H54 (cell line): Measurements from ENCODE around the gene MS4A2.
"Not testable (repeated sequence)": the region's sequence is repeated elsewhere in the genome, so short reads cannot be mapped to it uniquely, and the experiment has no call there.

Experiments used
- DNase-seq: peaks from one replicate; pipeline ENCODE4 v3.0.0; 2011; ENCODE audit warnings: low spot score, mixed read lengths; ENCODE audit not compliant: insufficient read length
- FAIRE-seq: peaks from 3 replicates; lab custom pipeline; 2011; peaks lifted over from hg19 to GRCh38; lab: Jason Lieb, UNC
- POLR2A ChIP-seq: IDR thresholded peaks from 2 replicates; pipeline ENCODE4 v1.6.1; 2011; ENCODE audit warnings: low read depth, mild to moderate bottlenecking, low read length

MS4A2 gene

DNA sequence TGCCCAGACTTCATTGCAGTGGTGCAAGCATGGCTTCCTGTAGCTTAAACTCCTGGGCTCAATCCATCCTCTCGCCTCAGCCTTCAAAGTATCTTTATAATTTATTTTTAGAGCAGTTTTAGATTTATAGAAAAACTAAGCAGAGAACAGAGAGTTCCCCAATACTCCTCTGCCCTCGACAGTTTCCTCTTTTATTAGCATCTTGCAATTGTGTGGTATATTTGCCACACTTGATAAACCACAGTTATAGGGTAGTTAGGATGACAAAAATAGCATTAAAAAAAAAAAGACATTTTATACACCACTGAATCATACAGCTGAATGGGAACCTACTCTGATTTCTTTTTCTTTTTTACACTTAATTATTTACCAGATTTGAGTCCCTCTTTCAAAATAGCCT is 31.2 kb downstream of the MS4A2 start:
- no peak for TF ChIP-seq POLR2A
- DNase-seq (no peak), FAIRE-seq (no peak)

DNA sequence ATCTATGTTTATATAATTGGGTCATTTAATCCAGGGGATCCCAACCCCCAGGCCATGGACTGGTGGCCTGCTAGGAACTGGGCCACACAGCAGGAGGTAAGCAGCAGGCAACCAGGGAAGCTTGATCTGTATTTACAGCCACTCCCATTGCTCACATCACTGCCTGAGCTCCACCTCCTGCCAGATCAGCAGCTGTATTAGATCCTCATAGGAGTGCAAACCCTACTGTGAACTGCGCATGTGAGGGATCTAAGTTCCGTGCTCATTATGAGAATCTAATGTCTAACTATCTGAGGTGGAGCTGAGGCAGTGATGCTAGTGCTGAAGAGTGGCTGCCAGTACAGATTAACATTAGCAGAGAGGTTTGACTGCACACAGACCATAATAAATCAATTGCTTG is 32.8 kb downstream of the MS4A2 start:
- FAIRE-seq (peak; percentile 84), DNase-seq (no peak)
- TF ChIP-seq POLR2A: no peak

DNA sequence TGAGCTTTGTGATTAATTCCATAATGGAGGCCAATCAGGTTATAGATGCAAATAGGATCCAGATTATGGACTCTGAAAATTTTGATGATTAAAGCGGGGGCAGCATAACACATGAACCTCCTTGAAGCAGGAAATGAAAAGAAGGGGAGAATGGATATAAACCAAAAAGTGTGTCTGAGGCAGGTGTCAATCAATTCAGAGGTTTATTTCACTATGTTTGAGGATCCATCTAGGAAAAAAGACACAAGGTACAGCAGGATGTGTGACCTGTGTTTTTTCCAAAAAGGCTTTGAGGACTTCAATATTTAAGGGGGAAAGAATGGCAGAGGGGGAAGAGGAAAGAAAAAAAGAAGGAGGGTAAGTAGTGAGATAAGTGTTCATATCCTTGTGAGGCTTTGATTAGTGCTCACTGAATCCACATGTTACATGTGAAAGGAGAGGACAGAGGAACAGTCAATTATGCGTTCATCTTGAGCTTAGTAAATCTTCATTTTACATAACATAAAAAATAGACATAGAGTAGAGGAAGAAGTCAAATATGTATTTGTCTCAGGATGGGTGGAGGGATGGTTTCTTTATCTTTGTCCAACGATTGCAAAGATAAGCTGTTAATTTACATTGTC is 34.1 kb downstream of the MS4A2 start:
- FAIRE-seq (no peak), DNase-seq (no peak)
- TF ChIP-seq POLR2A: no peak

DNA sequence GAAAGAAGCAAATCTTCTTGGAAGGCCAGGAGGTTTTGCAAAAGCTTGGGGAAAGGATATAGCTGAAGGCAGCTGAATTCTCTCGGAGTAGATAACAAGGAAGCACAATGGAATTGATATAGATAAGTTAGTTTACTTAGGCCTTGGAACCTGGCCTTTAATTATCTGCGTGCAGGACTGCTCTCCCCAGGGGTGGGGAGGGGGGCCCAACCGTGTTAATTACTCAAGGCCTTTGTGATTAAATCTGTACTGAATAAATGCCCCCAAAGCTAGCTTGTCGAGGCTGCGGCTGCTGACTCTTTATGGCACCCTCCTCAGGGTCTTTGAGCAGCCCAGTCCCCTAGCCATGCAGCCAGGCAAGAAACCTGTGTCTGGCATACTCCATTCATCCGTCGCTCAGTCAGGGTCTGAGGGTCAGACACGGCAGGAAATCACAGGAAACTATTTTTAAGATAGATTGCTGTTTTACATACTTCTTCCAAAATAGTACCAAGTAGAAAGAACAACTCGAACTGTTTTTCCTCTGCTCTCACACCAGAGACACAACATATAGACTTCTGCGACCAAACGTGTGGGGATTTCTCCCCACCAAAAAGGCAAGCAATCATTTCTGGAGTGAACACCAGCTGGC is 36.5 kb downstream of the MS4A2 start:
- FAIRE-seq (no peak), DNase-seq (no peak)
- TF ChIP-seq POLR2A: no peak

DNA sequence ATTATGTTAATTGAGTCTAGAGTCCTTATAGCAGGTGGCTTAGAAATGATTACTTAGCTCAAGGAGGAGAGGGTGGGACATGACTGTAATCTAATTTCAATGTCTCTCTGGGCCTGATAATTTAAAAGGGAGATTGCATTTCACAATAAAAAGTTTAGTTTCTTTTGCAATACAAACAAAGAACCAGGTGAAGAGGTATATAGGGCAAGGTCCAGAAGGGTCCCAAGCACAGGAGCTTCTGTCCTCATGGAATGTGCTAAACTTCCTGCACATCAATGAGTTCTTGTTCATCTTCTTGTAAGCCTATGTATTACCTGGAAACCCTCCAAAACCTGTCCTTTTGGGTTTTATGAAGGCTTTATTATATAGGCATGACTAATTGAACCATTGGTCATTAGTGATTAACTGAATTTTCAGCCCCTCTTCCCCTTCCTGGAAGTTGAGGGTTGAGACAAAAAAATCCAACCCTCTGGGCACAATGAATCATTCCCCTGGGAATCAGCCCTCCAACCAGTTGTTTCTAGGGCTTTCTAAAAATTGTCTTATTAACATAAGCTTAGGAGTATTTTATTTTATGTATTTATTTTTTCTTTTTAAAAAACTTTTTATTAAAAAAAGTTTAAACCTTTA is 37.6 kb downstream of the MS4A2 start:
- FAIRE-seq: no peak
- no peak for TF ChIP-seq POLR2A
- DNase-seq: no peak

DNA sequence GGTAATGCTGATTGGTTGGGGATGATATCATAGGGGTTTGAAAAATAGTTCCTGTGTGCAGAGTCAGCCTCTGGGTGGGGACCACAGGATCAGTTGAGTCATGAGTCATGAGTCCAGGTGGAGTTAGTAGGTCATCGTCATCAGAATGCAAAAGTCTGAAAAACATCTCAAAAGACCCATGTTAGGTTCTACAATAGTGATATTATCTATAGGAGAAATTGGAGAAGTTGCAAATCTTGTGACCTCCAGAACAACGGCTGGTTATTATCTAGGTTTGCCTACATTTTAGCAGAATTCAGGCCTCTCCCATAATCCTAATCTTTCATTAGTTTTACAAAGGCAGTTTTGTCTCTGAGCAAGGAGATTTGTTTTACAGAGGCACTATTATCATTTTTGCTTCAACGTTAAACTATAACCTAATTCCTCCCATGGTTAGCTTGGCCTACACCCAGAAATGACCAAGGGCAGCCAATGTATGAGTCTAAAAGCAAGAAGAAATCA is 38.9 kb downstream of the MS4A2 start:
- TF ChIP-seq POLR2A: no peak
- DNase-seq: no peak
- peak; percentile 91 for FAIRE-seq

DNA sequence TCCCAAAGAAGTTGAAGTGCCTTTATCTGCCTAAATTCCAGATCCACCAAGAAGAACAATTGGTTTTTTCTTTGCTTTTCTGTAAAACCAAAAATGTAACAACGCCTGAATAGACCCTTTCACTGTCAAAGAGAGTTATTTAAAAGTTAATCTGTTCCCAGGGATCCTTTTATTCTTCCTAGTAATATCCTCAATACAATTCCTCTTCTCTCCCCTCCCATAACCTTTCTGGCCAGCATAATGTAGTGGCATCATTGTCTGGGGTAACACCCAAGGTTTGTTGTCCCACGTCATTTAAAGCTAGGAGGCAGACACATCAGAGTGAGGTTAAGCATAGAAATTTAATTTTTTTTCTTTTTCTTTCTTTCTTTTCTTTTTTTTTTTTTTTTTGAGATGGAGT is 39.9 kb downstream of the MS4A2 start:
- no peak for FAIRE-seq
- DNase-seq: no peak
- TF ChIP-seq POLR2A: no peak

DNA sequence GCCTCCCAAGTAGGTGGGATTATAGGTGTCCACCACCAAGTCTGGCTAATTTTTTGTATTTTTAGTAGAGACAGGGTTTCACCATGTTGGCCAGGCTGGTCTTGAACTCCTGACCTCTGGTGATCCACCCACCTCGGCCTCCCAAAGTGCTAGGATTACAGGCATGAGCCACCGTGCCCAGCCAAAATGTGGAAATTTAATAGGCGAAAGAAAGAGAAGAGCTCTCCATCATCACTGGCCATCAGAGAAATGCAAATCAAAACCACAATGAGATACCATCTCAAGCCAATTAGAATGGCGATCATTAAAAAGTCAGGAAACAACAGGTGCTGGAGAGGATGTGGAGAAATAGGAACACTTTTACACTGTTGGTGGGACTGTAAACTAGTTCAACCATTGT is 40.4 kb downstream of the MS4A2 start:
- not testable (repeated sequence) for FAIRE-seq, DNase-seq

DNA sequence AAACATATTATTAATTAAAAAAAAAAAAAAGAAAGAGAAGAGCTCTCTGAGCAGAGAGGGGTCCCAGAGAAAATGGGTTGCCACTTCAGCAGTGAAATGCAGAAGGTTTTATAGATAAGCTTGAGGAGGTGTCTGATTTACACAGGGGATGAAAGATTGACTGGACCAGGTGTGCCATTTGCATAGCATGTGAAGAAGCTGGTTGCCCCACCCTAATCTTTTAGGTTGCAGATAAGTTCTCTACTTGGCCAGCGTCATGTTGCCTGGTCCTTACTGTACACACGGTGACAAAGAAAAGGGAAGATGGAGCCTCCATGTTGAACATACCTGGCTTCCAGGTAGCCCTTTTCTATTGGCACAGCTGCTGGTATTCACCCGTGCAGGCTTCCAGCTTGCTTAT is 41.4 kb downstream of the MS4A2 start:
- TF ChIP-seq POLR2A: no peak
- DNase-seq (no peak), FAIRE-seq (no peak)

DNA sequence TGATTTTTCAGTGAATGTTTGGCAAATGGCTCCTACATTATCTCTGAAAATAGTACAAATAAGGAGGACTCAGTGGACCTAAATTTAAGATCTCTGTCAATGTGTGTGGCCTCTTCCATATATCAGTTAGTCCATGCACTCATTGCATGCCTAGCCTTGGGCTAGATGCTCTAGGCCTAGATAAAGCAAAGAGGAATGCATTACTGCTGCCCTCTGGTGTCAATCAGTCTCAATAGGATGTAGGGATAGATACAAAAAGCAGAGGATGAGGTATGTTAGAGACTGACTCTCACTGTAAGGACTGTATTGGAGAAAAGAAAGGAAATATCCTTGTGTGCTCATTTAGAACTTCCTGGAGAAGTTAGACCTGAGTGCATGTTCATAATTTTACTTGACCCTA is 42.0 kb downstream of the MS4A2 start:
- no peak for TF ChIP-seq POLR2A
- DNase-seq (peak; percentile 9), FAIRE-seq (peak; percentile 62)

DNA sequence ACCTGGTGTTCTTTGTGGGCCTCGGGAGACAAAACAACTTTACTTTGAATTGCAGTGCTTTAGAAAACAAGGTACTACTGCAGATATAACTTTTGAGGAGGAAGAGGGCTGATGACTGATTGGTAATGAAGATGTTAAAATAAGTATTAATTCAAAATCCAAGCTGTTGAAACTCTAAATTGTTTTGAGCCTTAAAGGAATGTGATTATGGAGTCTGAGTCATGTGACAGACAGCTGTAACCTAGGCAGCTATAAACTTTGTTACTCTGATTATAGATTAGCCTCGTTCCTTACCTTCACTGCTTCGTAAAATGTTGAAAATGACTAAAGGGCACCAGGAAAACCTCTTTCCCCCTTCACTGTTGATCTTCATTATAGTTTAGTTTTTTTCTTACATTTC is 43.4 kb downstream of the MS4A2 start:
- DNase-seq (no peak), FAIRE-seq (no peak)
- no peak for TF ChIP-seq POLR2A

DNA sequence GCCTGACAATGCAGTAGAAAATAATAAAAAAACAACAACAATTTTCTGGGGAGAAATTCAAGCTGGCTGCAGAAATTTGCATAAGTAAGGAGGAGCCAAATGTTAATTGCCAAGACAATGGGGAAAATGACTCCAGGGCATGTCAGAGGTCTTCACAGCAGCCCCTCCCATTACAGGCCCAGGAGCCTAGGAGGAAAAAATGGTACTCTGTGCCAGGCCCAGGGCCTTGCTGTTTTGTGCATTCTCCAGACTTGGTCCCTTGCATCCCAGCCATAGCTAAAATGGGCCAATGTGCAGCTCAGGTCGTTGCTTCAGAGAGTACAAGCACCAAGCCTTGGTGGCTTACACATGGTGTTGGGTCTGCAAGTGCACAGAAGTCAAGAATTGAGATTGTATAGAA is 45.5 kb downstream of the MS4A2 start:
- no peak for TF ChIP-seq POLR2A
- DNase-seq (no peak), FAIRE-seq (no peak)

DNA sequence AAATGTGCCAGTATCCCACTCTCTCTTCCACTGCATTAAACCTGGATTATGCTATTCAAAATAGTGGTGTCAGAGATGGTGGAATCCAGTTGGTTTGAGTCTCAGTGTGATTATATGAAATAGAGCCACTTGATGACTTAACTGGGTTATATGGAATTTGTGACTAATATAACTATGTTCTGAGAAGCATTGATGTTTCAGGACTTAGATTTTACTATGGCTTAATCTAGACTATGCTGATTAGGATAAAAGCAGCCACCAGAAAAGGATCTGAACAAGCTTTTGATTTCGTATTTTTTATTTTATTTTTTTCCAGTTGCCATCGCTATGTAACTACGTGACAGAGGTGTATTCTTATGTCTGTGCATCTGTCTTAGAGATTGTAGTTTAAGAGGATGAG is 55.3 kb downstream of the MS4A2 start:
- FAIRE-seq (no peak), DNase-seq (no peak)
- no peak for TF ChIP-seq POLR2A

DNA sequence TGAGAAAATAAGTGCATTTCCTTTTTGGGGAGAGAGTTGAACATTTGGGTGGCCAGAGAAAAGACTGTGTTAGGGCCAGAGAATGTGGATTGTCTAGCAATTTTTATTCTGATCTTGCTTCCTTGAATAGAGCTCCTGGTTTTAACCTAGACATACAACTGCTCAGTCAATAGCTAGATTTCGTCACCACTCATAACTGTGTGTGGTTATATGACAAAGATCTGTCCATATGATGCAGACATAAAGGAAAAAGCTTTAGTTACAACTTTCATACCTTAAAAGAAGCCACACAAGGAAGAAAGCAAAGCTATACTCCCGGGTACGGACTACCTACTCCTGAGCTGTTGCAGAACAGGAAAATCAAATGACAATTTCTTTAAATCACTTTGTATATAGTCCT is 57.2 kb downstream of the MS4A2 start:
- TF ChIP-seq POLR2A: no peak
- no peak for FAIRE-seq
- no peak for DNase-seq
